Breast epithelium (tissue), 4 donors: ENCODE results near the gene GRHL1. TPM values are rescaled to one million over a fixed set of nuclear protein-coding genes. Genes with fewer than 3 reads are reported as not detected.
A peak's percentile ranks its signal among the peaks of the same experiment; 100 is the strongest.

Source experiments
- DNase-seq, 2 donors: peaks; one replicate each; pipeline ENCODE4 v3.0.0-alpha.2; 2019; ENCODE audit warnings: low spot score in 2 of 2
- H3K27ac ChIP-seq, 2 donors: fragments of 200-600 bp; sonication (generic) in 1 of 2; one replicate each; pipeline ENCODE4 v1.5.1; 2016 to 2019; ENCODE audit warnings: mild to moderate bottlenecking in 1 of 2
- H3K27me3 ChIP-seq, 2 donors: fragments of 200-600 bp; sonication (generic) in 1 of 2; one replicate each; pipeline versions ENCODE4 v1.5.1 to v1.6.0; 2017 to 2019; ENCODE audit warnings: control low read depth in 1 of 2, mild to moderate bottlenecking in 1 of 2
- H3K36me3 ChIP-seq: fragments of 200-600 bp; one replicate; pipeline ENCODE4 v1.5.1; 2019
- H3K4me1 ChIP-seq, 2 donors: fragments of 200-600 bp; sonication (generic); one replicate each; pipeline ENCODE4 v1.5.1; 2016 to 2019; ENCODE audit warnings: control low read depth in 1 of 2
- H3K4me3 ChIP-seq, 3 donors: fragments of 200-600 bp; sonication (generic); 1 replicate in 2 of 3; 2 replicates in 1 of 3; pipeline ENCODE4 v1.5.1; 2016 to 2019; ENCODE audit warnings: mild to moderate bottlenecking in 3 of 3, moderate library complexity in 2 of 3
- H3K9me3 ChIP-seq, 2 donors: fragments of 200-600 bp; sonication (generic) in 1 of 2; one replicate each; pipeline ENCODE4 v1.5.1; 2016 to 2019; ENCODE audit warnings: control low read depth in 1 of 2
- CTCF ChIP-seq, 3 donors: fragments of 450-650 bp; IDR thresholded peaks; one replicate each; pipeline ENCODE4 v1.5.1; 2016 to 2017; ENCODE audit warnings: antibody characterized with exemption in 3 of 3, mild to moderate bottlenecking in 3 of 3, moderate library complexity in 3 of 3
- POLR2A ChIP-seq: fragments of 450-650 bp; IDR thresholded peaks from one replicate; pipeline ENCODE4 v1.6.1; 2016; ENCODE audit warnings: antibody characterized with exemption, mild to moderate bottlenecking, moderate library complexity
- POLR2AphosphoS5 ChIP-seq, 3 donors: sonication (generic); formaldehyde crosslinking; IDR thresholded peaks; one replicate each; pipeline ENCODE4 v1.6.1; 2017; ENCODE audit warnings: antibody characterized with exemption in 3 of 3
- intact Hi-C: fragments of 100-400 bp; cut with DNase I; formaldehyde crosslinking; loops from one replicate; pipeline ENCODE4 v1.15.1; 2023; ENCODE audit warnings: low total_unique reads
- total RNA-seq, 3 donors: library from RNA; depleted of rRNA; stranded (reverse); fragments of >200 nt; gene quantifications; one replicate each; pipeline ENCODE4 v1.1.0, GENCODE V29; 2016

The GRHL1 gene
- total RNA-seq, 3 donors from 2014 or later: 2.1 to 86.3 (median 40.0) TPM

GRCh38 chr2:9952286-9952737 lies 819 bp downstream of the GRHL1 start:
- Histone ChIP-seq H3K4me3 (peak overlapping the region; percentile 68 to 93 (median 75)), H3K27me3 (no peaks in the 10 kb centered on the region), H3K27ac (peak overlapping the region; percentile 93 to 94), H3K36me3 (no peaks in the 10 kb centered on the region), H3K9me3 (no peaks in the 10 kb centered on the region), H3K4me1 (peaks cover 0 to 3% of the 10 kb centered on the region in 2 donors)
- DNase-seq: no peak
- intact Hi-C loops: loop anchor here (10.0 kb wide), 1 partner anchor 138 kb away; no protein-coding TSS in a partner anchor
- TF ChIP-seq POLR2AphosphoS5 (IDR thresholded peaks at IDR 0.05) (no peak), POLR2A (no peak), CTCF (IDR thresholded peaks at IDR 0.05) (no peak)

GRCh38 chr2:9952856-9953503 lies 1.5 kb downstream of the GRHL1 start:
- Histone ChIP-seq H3K4me3 (peak overlapping the region in 2 of 3 donors; percentile 75 to 93), H3K36me3 (no peaks in the 10 kb centered on the region), H3K9me3 (no peaks in the 10 kb centered on the region), H3K4me1 (peaks cover 0 to 3% of the 10 kb centered on the region in 2 donors), H3K27ac (peak overlapping the region; percentile 62 to 94), H3K27me3 (no peaks in the 10 kb centered on the region)
- DNase-seq: no peak
- TF ChIP-seq POLR2AphosphoS5 (IDR thresholded peaks at IDR 0.05) (no peak), POLR2A (no peak), CTCF (IDR thresholded peaks at IDR 0.05) (no peak)
- intact Hi-C loops: loop anchor here (10.0 kb wide), 1 partner anchor 138 kb away; no protein-coding TSS in a partner anchor

- Histone ChIP-seq H3K4me1 (peaks cover 0 to 3% of the 10 kb centered on the region in 2 donors), H3K27me3 (no peaks in the 10 kb centered on the region), H3K9me3 (no peaks in the 10 kb centered on the region), H3K4me3 (peak overlapping the region in 2 of 3 donors; percentile 6 to 17), H3K36me3 (no peaks in the 10 kb centered on the region), H3K27ac (peak overlapping the region; percentile 67 to 94)
- DNase-seq: no peak
- intact Hi-C loops: loop anchor here (10.0 kb wide), 1 partner anchor 139 kb away; no protein-coding TSS in a partner anchor
- TF ChIP-seq POLR2A: no peak
- TF ChIP-seq POLR2AphosphoS5 (IDR thresholded peaks at IDR 0.05): no peak
- TF ChIP-seq CTCF (IDR thresholded peaks at IDR 0.05): no peak
These were observed 2.6 kb downstream of the GRHL1 start for GRCh38 chr2:9954136-9954535.

GRCh38 chr2:9958057-9958456 lies 6.6 kb downstream of the GRHL1 start:
- no peak for TF ChIP-seq POLR2A
- no peak for TF ChIP-seq CTCF (IDR thresholded peaks at IDR 0.05)
- TF ChIP-seq POLR2AphosphoS5 (IDR thresholded peaks at IDR 0.05): no peak
- Histone ChIP-seq H3K27ac (no peak overlapping the region), H3K27me3 (no peaks in the 10 kb centered on the region), H3K9me3 (no peaks in the 10 kb centered on the region), H3K4me1 (no peaks in the 10 kb centered on the region), H3K36me3 (peaks cover 5% of the 10 kb centered on the region), H3K4me3 (no peak overlapping the region)
- intact Hi-C loops: loop anchor here (10.0 kb wide), 1 partner anchor 143 kb away; no protein-coding TSS in a partner anchor
- DNase-seq: no peak

- Histone ChIP-seq H3K27me3 (no peaks in the 10 kb centered on the region), H3K9me3 (no peaks in the 10 kb centered on the region), H3K4me3 (no peak overlapping the region), H3K4me1 (no peaks in the 10 kb centered on the region), H3K36me3 (peaks cover 5% of the 10 kb centered on the region), H3K27ac (no peak overlapping the region)
- intact Hi-C loops: loop anchor here (10.0 kb wide), 1 partner anchor 144 kb away; no protein-coding TSS in a partner anchor
- no peak for DNase-seq
- TF ChIP-seq POLR2A (no peak), POLR2AphosphoS5 (IDR thresholded peaks at IDR 0.05) (no peak)
These were observed 7.8 kb downstream of the GRHL1 start for GRCh38 chr2:9959262-9959661.
